Tibial nerve (tissue), 4 donors: ENCODE results near the gene MBD3L2B.
"Not testable (repeated sequence)": the region's sequence is repeated elsewhere in the genome, so short reads cannot be mapped to it uniquely, and the experiment has no call there.

Experiments used
- CTCF ChIP-seq, 5 experiments: fragments of 200-600 bp in 3 of 5; fragments of 450-650 bp in 2 of 5; sonication (generic) in 3 of 5; IDR thresholded peaks; one replicate each; pipeline ENCODE4 v1.5.1; 2016 to 2019; ENCODE audit warnings: antibody characterized with exemption in 5 of 5, mild to moderate bottlenecking in 3 of 5, moderate library complexity in 2 of 5
- EP300 ChIP-seq, 2 donors: sonication (generic); formaldehyde crosslinking; IDR thresholded peaks; one replicate each; pipeline ENCODE4 v1.6.1; 2017; ENCODE audit warnings: antibody characterized with exemption in 2 of 2, mild to moderate bottlenecking in 1 of 2
- POLR2A ChIP-seq, 2 donors: fragments of 450-650 bp; IDR thresholded peaks; one replicate each; pipeline ENCODE4 v1.6.1; 2017; ENCODE audit warnings: antibody characterized with exemption in 2 of 2, mild to moderate bottlenecking in 2 of 2, moderate library complexity in 2 of 2

DNA sequence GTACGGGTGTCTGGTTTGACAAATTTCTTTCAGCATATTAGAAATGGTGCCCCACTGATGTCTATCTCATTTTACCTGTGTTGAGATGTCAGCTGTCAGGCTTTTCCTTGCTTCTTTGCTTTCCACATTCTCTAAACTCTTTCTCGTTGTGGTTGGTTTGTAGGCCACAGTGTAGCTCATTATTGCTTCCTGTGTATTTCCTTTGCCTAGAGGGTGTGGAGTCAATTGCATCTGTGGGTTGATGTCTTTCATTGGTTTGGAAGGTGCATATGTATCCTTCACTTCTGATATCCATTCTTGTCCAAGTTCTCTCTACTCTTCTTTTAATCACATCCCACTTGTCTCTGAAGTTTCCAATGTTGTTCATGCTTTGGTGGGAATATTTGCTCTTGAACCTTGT, 20.3 kb upstream of the MBD3L2B start:
- not testable (repeated sequence) for TF ChIP-seq CTCF, POLR2A, EP300 (IDR thresholded peaks at IDR 0.05)
